Measurements from ENCODE around the gene PIN4. TPM values are rescaled to one million over a fixed set of nuclear protein-coding genes. Genes with fewer than 3 reads are reported as not detected.

PIN4 gene
- total and polyA plus RNA-seq, 2 of the 8 experiments (the other 6 are each of a cell fraction or from before 2014, with no cell fraction given), result 4.8 to 9.4 TPM

- TF ChIP-seq TCF12 (IDR thresholded peaks at IDR 0.05; ENCODE audit: low read depth, low read length) (no peak), SAP30 (IDR thresholded peaks at IDR 0.05; ENCODE audit: insufficient read depth, insufficient replicate concordance, low read length) (no peak), SP1 (IDR thresholded peaks at IDR 0.05; ENCODE audit: low read depth, low read length) (no peak), HDAC6 (IDR thresholded peaks at IDR 0.05; ENCODE audit: low read depth, low read length) (no peak), NRF1 (IDR thresholded peaks at IDR 0.05; ENCODE audit: low read depth, low read length) (no peak)
Observed at GRCh38 chrX:72180539-72180938, 1.0 kb upstream of the PIN4 start (continued).

Measured in H1 (cell line).